SH-SY5Y (cell line): ENCODE measurements around the gene NEXN.

Source experiments
- GATA2 ChIP-seq: IDR thresholded peaks from 2 replicates; pipeline ENCODE4 v1.6.1; 2011; ENCODE audit warnings: mild to moderate bottlenecking, low read depth, low read length
- GATA3 ChIP-seq: IDR thresholded peaks from 2 replicates; pipeline ENCODE4 v1.6.1; 2011; ENCODE audit warnings: low read depth, mild to moderate bottlenecking, low read length, moderate library complexity

NEXN gene

DNA sequence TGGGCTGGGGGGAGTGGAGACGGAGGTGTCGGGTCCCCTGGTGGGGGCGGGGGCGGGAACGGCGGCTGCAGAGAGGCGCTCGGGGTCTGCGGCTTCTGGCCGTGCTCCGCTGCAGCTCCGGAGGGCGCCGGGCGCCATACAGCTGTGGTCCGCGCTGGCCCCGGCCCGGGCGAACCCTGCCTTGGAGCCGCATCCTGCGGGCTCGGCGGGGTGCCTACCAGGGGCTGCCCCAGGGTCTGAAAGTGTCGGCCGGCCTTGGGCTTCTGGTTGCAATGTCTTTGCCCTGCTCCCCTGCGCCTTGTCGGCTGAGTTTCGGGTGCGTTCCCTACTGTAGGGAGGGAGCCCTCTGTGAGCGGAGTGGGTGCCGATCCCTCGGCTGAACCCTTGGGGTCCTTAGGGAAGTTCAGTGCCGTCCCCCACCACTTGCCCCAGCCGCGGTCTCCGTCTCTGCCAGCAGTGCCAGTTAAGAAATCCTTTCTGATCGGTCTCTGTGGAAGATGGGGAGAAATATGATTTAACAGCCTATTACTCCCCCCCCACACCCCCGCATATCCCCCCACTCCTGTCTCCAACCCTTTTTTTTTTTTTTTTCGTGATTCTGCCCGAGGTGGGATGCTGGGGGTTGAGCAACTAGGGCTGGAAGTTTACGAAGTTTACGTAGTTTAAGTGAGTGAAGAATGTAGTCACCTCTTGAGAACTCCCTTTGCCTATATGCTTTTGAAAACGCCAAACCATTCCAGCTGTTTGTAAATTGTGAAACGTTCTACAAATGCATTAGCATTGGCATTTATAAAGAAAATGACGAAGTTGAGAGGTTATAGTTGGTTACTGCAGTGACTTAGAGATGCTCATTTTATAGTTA, 588 bp downstream of the NEXN start:
- TF ChIP-seq GATA3 = no peak
- TF ChIP-seq GATA2 = no peak

DNA sequence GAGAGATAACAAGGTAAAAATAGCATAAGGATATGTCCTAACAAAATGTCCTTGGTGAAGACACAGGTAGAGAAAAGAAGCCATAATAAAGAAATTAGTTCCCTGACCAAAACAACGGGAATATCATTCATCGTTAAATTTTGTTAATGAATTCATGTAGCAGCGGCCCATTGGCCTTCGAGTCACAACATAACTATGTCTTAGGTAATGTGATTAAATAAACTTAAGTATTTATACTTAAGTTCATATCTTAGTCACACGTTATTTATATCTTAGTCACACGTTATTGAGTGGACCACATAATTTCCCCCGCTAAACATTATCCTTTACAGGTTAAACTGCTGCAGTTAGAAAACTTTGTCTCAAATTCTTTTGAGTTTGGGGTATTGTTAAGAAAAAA, 1.2 kb downstream of the NEXN start:
- TF ChIP-seq GATA2 (no peak), GATA3 (no peak)

DNA sequence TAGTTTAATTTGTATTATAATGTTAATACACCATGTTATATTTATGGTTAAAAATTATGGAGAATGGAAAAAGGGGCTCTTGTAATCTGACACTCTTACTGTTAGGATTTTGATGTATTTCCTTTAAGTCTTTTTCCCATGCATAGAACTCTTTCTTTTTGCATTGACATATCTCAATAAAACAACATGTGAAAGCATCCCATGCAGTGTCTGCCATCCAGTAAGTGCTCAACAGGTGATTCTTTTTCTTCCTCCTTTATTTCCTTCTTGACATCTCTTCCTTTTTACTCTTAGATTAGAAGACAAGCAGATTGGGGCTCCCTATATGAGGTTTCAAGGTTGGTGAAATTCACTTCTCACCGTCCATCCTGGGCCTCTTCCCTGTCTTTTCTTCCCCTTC, 2.8 kb downstream of the NEXN start:
- TF ChIP-seq GATA2 = no peak
- no peak for TF ChIP-seq GATA3

DNA sequence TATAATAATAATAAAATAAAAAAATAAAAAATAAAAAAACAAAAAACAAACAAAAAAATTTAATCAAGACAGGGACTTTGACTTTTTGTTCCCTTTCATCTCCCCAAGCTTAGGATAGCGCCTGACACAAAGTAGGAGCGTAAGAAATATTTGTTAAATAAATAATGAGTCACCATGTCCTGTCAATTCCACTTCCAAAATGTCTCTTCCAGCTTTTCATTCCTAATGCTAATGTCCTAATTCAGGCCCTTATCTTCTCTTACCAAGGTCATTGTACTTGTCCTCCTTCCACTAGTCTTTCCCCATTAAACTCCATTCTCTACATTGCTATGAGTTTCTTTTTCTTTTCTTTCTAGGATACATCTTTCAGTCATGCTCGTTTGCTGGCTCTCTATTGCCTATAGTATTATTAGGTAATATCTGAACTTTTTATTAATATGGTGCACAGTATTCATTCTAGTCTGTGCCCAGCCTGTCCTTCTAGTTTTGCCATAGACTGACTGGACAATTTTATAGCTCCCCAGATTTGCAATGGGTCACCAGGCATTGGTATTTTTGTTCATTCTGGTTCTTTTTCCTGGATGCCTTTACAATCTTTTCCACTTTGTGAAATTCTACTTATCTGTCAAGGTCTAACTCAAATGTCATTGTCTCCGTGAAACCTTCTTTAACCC, 11.4 kb downstream of the NEXN start:
- no peak for TF ChIP-seq GATA3
- TF ChIP-seq GATA2 = no peak

DNA sequence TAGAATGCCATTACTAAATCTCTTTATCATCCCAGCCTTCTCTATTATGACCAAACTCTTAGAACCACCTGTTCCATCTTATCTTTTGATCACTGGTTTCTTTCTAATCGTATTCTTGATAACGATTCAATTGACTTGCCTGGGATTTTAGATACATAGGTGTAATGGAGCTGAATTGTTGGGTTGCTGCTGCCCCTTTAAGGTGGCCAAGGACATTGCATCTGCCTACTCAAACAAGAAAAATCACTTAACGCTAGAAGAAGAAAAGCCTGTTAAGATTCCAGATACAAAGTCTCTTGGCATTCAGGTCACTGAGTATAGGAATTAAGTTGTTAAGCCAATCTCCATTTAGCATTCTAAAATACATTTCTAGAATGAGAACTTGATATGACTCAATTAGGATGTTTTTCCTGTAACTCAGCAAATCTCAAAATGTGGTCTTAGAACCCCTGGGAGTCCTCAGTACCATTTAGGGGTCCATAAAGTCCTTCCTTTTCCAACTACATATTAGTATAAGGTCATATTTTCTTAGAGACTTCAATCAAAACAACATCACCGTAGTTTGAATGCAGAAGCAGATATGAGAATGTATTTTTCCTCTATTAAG, 12.4 kb downstream of the NEXN start:
- no peak for TF ChIP-seq GATA2

DNA sequence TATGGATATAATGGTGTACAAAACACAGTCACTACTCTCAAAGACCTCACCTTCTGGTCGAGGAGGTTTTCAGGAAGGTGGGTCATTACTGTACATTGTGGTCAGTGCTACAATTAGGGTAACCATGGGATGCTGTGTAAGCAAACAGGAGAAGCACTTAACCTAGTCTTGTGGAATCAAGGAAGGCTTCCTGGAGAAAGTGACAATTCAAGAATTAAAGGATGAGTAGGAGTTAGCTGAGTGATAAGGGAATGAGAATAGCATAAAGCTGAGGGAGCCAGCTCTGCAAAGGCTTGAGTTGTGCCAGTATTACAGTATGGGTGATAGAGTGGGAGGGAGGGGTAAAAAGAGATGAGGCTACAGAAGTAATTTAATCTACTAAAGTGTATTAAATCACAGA, 17.2 kb downstream of the NEXN start:
- no peak for TF ChIP-seq GATA3
- no peak for TF ChIP-seq GATA2

DNA sequence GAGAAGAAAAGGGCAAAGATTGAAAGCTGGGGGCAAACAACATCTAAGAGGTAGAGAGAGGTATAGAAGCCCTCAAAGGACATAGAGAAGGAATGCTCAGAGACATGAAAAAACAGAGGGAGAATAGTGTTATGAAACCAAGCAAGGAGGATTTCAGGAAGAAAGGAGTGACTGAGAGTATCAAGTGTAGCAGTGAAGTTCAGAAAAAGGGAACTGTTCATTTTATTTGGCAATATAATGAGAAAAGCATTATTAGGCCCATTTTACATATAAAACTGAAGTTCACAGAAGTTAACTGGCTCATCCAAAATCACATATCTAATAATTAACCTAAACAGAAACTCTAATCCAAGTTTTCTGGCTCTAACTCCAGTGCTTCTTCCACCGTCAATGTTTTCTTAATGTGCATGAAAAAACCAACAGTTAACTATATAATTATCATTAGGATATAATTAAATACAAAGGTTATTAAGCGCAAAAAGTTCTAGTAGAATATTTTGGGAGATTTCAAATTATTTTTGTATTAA, 17.7 kb downstream of the NEXN start:
- TF ChIP-seq GATA3 (no peak), GATA2 (no peak)

DNA sequence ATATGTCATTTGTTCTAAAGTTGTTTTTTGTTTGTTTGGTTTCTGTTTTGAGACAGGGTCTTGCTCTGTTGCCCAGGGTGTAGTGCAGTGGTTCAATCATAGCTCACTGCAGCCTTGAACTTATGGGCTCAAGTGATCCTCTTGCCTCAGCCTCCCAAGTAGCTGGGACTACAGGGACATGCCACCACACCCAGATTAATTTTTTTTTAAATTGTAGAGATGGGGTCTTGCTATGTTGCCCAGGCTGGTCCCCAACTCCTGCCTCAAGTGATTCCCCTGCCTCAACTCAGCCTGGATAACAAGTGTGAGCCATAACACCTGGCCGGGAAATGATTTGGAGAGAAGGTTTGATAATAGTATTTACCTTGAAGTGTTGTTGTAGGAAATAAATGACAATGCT, 18.2 kb downstream of the NEXN start:
- TF ChIP-seq GATA2 (no peak), GATA3 (no peak)

DNA sequence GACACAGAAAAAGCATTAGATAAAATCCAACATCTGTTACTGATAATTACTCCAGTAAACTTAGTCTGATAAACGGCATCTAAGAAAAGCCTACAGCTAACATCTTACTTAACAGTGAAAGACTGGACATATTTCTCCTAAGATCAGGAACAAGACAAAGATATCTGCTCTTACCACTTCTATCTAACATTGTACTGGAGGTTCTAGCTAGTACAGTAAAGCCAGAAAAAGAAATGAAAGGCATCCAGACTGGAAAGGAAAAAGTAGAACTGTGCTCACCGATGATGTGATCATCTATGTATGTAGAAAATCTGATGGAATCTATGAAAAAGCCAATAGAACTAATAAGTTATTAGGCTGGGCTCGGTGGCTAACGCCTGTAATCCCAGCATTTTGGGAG, 21.7 kb downstream of the NEXN start:
- TF ChIP-seq GATA3 (no peak), GATA2 (no peak)

DNA sequence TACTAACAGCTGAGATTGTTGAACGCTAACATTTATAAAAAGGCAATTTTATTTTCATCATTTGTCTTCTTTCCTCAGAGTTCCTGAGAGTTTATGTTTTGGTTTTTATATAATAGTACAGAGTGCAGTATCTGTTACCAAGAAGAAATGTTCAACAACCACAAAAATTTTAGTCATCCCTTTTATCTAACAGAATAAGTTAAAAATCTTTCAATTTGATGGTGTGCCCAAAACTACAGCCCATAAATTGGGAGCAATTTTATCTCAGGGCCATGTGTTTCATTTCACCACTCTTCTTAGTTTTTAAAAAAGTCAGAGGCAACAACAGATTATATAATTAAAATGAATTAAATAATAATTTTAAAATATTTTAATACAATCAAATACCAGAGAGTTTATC, 37.1 kb downstream of the NEXN start:
- TF ChIP-seq GATA2 = no peak
- TF ChIP-seq GATA3 = no peak

DNA sequence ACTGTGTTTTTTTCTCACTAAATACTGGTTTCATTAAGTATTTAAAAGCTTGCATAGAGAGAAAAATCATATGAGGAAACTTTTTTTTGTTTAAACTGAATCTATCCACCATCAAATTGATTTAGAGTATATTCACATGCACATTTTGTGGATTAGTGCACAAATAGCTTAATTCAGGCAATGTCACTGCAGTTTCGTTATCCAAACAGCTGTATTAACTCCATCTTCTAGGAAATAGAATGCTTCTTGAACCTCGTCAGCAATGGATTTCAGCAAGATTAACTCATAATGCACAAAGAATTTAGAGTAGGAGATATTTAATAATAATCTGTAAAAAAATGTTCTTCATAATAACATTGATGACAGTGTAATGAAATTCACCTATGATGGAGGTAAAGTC, 37.5 kb downstream of the NEXN start:
- TF ChIP-seq GATA2 = no peak
- no peak for TF ChIP-seq GATA3

DNA sequence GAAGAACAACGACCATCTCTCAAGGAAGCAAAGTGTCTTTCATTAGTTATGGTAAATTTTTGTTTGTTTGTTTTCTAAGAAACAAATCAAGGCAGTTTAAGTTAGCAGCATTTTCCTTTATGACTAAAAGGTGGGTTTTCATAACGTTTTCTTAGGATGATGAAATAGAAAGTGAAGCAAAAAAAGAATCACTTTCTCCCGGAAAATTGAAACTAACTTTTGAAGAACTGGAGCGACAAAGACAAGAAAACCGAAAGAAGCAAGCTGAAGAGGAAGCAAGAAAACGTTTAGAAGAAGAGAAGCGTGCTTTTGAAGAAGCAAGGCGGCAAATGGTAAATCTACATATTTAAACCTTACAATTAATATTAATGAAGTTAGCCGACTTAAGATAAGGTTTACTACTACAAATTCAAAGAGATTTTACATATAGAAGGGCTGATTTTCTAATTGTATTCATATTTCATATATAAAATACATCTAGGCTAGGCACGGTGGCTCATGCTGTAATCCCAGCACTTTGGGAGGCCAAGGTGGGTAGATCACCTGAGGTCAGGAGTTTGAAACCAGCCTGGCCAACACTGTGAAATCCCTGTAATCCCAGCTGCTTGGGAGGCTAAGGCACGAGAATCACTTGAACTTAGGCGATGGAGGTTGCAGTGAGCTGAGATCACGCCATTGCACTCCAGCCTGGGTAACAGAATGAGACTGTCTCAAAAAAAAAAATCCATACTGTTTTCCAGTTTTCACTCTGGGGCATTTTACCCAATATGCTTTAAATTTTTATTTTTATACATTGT, 38.3 kb downstream of the NEXN start:
- TF ChIP-seq GATA3 = no peak
- TF ChIP-seq GATA2 = no peak

DNA sequence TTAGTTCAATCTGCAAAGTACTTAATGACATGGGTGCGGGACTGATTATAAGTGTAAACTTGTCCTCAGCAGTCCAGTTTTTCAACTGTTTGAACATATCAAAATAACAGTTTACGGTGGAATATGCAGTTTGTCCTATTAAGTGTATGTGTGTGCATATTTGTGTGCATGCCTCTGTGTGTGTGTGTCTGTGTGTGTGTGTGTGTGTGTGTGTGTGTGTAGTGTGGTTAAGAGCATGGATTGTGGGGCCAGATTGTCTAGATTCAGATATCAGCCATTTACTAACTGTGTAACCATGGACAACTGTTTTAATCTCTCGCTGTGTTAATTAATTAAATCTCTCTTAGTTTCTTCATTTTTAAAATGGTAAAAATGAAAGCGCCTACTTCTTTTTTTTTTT, 39.0 kb downstream of the NEXN start:
- TF ChIP-seq GATA2 = no peak
- no peak for TF ChIP-seq GATA3

DNA sequence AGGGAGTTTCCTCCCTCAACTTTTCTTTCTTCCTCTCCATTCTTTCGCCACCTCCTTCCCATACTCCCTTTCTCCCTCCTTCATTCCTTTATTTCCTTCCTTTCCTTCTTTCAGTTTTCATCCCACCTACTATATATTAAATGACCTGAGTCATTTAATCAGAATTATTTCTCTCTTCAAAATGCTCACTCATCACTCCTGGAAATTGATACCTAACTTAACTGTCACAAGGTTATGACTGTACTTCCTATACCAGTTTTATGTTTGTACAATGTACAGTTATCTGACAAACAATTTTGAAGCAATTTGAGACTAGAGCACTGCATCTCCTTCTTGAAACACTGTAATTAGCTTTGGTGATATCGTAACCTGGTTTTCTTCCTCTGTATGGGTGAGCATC, 41.4 kb downstream of the NEXN start:
- TF ChIP-seq GATA2 (no peak), GATA3 (no peak)
